Measurements from ENCODE around the gene DACT1.

DNA sequence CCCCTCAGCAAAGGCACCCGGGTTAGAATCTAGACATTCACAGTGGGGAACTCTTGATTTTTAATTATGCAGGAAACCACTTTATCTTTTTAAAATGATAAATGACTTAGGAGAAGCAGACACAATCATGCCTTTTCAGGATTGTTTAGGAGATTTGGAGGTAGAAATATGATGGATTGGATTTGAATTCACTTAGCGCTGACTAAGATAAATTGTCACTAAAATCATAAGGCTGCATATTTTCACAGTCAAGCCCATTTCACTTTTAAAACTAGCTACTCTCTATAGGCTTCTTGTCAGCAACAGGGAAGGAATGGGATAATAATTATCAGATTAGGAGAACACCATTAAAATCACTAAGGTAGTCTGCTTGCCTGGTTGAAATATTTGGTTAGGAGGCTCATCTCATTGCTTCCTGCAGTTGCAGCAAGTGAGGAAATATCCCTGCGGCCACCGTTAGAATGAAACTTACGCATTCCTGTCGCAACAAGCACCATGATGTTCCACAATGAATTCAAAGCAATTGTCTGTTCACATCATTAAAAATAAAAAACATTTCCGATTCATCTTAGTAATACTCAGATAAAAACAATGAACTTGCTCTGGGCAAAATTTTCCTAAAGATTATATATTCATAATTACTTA, 31.9 kb downstream of the DACT1 start:
- TF ChIP-seq POLR2A (IDR thresholded peaks at IDR 0.05): no peak
- TF ChIP-seq, protein P1, sequence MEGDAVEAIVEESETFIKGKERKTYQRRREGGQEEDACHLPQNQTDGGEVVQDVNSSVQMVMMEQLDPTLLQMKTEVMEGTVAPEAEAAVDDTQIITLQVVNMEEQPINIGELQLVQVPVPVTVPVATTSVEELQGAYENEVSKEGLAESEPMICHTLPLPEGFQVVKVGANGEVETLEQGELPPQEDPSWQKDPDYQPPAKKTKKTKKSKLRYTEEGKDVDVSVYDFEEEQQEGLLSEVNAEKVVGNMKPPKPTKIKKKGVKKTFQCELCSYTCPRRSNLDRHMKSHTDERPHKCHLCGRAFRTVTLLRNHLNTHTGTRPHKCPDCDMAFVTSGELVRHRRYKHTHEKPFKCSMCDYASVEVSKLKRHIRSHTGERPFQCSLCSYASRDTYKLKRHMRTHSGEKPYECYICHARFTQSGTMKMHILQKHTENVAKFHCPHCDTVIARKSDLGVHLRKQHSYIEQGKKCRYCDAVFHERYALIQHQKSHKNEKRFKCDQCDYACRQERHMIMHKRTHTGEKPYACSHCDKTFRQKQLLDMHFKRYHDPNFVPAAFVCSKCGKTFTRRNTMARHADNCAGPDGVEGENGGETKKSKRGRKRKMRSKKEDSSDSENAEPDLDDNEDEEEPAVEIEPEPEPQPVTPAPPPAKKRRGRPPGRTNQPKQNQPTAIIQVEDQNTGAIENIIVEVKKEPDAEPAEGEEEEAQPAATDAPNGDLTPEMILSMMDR (IDR thresholded peaks at IDR 0.05): no peak
